Spleen (tissue), 11 donors: ENCODE measurements around the gene GALNT17. TPM values are rescaled to one million over a fixed set of nuclear protein-coding genes. Genes with fewer than 3 reads are reported as not detected.

Experiments
- DNase-seq: peaks from one replicate; pipeline ENCODE4 v3.0.0-alpha.2; 2020
- H3K27ac ChIP-seq, 8 donors: fragments of 200-600 bp; sonication (generic) in 7 of 8; 1 replicate in 4 of 8; 2 replicates in 4 of 8; pipeline versions ENCODE4 v1.5.0 to v1.8.0; 2016 to 2021; ENCODE audit warnings: inconsistent platforms in 4 of 8, mild to moderate bottlenecking in 4 of 8, moderate library complexity in 1 of 8
- H3K27me3 ChIP-seq, 7 donors: fragments of 200-600 bp; sonication (generic) in 6 of 7; replicated peaks in 1 of 7; 1 replicate in 4 of 7; 2 replicates in 3 of 7; pipeline versions ENCODE4 v1.5.0 to v1.8.0; 2016 to 2021; ENCODE audit warnings: inconsistent platforms in 3 of 7, mild to moderate bottlenecking in 1 of 7
- H3K36me3 ChIP-seq, 6 donors: fragments of 200-600 bp; sonication (generic) in 5 of 6; 1 replicate in 4 of 6; 2 replicates in 2 of 6; pipeline versions ENCODE4 v1.5.0 to v1.8.0; 2016 to 2021; ENCODE audit warnings: inconsistent platforms in 2 of 6
- H3K4me1 ChIP-seq, 6 donors: fragments of 200-600 bp; sonication (generic) in 5 of 6; 1 replicate in 3 of 6; 2 replicates in 3 of 6; pipeline versions ENCODE4 v1.5.0 to v1.8.0; 2016 to 2021; ENCODE audit warnings: inconsistent platforms in 3 of 6
- H3K4me3 ChIP-seq, 8 donors: fragments of 200-600 bp; sonication (generic) in 7 of 8; 1 replicate in 4 of 8; 2 replicates in 4 of 8; pipeline versions ENCODE4 v1.5.0 to v1.8.0; 2016 to 2021; ENCODE audit warnings: inconsistent platforms in 4 of 8, mild to moderate bottlenecking in 4 of 8, moderate library complexity in 2 of 8
- H3K9me3 ChIP-seq, 8 donors: fragments of 200-600 bp; sonication (generic) in 7 of 8; 1 replicate in 4 of 8; 2 replicates in 4 of 8; pipeline versions ENCODE4 v1.5.0 to v1.8.0; 2016 to 2021; ENCODE audit warnings: inconsistent platforms in 4 of 8
- POLR2A ChIP-seq, 3 donors: fragments of 450-650 bp; IDR thresholded peaks; one replicate each; pipeline ENCODE4 v1.5.1; 2017; ENCODE audit warnings: antibody characterized with exemption in 3 of 3, mild to moderate bottlenecking in 1 of 3
- POLR2AphosphoS5 ChIP-seq, 3 donors: sonication (generic); formaldehyde crosslinking; IDR thresholded peaks; one replicate each; pipeline ENCODE4 v1.5.1; 2017; ENCODE audit warnings: antibody characterized with exemption in 3 of 3
- WGBS, 5 donors: extraction: QIAGEN DNeasy Blood & Tissue Kit in 3 of 5; methylation state at CpG; one replicate each; pipeline versions ENCODE4 v1.1.5 to v1.1.7; 2013 to 2018; 5-methylcytosine and 5-hydroxymethylcytosine counted together
- intact Hi-C: fragments of 100-400 bp; cut with DNase I; formaldehyde crosslinking; loops from one replicate; pipeline ENCODE4 v1.15.0; 2023; ENCODE audit warnings: low total_unique reads
- polyA plus RNA-seq, 3 donors: library from polyadenylated mRNA; stranded (reverse); fragments of 200-250 nt; gene quantifications; one replicate each; pipeline ENCODE4 v1.2.1, GENCODE V29; 2013
- total RNA-seq, 7 donors: library from RNA; depleted of rRNA in 3 of 7; stranded (reverse); fragments of >200 nt in 3 of 7; fragmentation: NEBNext Ultra II Directional in 4 of 7; extraction: Animal tissue kit (Norgen Biotek cat#: 25700) in 4 of 7; gene quantifications; one replicate each; pipeline versions ENCODE4 v1.1.0 to v1.2.1, GENCODE V29; 2016 to 2021
- TF ChIP-seq, protein P1 (sequence below), 11 experiments: fragments of 200-600 bp in 7 of 11; fragments of 450-650 bp in 4 of 11; sonication (generic) in 4 of 11; IDR thresholded peaks in 8 of 11; conservative IDR thresholded peaks in 3 of 11; 1 replicate in 7 of 11; 2 replicates in 4 of 11; pipeline versions ENCODE4 v1.4.0 to v1.8.0; 2016 to 2021; ENCODE audit warnings: antibody characterized with exemption in 11 of 11, inconsistent platforms in 4 of 11, mild to moderate bottlenecking in 1 of 11
- donor health status: healthy with polysubstance abuse.
- donor health status: DM: no; HTN: no; CAD: no; lungs with moderate emphysema.
- donor health status: DM: no; HTN: no; CAD: no.
- donor health status: Bipolar disorder and iron deficiency.
- donor health status: healthy.
- donor health status: DM: no; HTN: no; CAD: no.
- donor health status: DM: yes; HTN: yes; CAD: no.

The GALNT17 gene
- total and polyA plus RNA-seq, 10 donors, result 0.39 to 10.8 (median 3.1) TPM

DNA sequence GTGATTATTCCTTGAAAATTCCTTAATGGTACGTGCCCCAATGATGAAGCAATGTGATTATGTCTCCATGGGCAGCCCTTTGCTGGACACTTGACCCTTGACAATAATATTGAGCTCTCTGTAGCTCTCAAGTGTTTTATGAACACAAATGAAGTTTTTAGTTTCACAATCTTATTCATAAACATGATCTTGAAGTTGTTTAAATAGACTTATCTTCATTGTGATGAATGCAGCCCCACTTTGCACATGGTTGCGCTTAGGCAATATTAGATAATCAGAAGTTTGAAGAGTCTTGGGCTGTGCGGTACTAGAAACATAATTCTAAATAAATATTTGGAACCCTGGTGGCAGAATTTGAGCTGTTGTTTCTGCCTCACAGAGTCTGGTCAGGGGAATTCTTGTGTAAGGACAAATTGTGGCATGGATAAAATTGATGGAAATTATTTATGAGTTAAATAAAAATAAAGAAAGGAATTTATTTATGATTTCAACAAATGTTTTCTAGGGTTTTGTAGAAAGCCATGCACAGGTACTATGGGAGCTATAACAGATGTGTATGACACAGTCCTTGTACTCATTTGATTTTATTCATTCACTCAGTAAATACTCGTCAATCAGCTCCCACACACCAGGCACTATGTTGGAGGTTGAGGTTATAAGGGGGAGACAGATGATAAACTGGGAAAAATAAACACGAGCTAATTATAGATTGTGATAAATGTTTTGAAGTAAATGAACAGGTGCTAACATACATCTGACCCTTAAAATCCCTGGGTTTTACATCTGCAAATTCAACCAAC, 217.9 kb downstream of the GALNT17 start:
- DNase-seq, result no peak
- WGBS, 5 donors, result 57 to 76% (median 71%) methylated on average over 5 of the region's 5 CpGs
- intact Hi-C loops, result no loop called here

DNA sequence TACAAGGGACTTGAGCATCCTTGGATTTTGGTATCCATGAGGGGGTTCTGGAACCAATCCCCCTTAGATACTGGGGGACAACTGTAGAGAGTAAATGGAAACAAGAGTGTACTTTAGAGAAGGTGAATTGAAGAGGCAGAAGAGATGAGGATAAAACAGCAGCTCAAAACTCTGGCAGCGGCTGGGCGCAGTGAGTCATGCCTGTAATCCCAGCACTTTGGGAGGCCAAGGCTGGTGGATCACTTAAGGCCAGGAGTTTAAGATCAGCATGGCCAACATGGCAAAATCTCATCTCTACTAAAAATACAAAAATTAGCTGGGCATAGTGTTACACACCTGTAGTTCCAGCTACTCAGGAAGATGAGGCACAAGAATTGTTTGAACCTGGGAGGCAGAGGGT, 218.7 kb downstream of the GALNT17 start:
- no peak for DNase-seq
- Histone ChIP-seq H3K27me3 (no peaks in the 10 kb centered on the region), H3K4me3 (no peak overlapping the region), H3K4me1 (no peaks in the 10 kb centered on the region), H3K27ac (no peak overlapping the region), H3K36me3 (no peaks in the 10 kb centered on the region), H3K9me3 (peaks cover 0 to 27% (median 11%) of the 10 kb centered on the region in 8 donors)
- intact Hi-C loops, result no loop called here
- WGBS, 5 donors, result 45 to 100% (median 93%) methylated on average over 2 of the region's 2 CpGs
- TF ChIP-seq POLR2A (IDR thresholded peaks at IDR 0.05), result no peak
- TF ChIP-seq, protein P1, sequence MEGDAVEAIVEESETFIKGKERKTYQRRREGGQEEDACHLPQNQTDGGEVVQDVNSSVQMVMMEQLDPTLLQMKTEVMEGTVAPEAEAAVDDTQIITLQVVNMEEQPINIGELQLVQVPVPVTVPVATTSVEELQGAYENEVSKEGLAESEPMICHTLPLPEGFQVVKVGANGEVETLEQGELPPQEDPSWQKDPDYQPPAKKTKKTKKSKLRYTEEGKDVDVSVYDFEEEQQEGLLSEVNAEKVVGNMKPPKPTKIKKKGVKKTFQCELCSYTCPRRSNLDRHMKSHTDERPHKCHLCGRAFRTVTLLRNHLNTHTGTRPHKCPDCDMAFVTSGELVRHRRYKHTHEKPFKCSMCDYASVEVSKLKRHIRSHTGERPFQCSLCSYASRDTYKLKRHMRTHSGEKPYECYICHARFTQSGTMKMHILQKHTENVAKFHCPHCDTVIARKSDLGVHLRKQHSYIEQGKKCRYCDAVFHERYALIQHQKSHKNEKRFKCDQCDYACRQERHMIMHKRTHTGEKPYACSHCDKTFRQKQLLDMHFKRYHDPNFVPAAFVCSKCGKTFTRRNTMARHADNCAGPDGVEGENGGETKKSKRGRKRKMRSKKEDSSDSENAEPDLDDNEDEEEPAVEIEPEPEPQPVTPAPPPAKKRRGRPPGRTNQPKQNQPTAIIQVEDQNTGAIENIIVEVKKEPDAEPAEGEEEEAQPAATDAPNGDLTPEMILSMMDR (IDR thresholded peaks at IDR 0.05 in 8 of 11, conservative IDR thresholded peaks at IDR 0.05 in 3 of 11), result no peak
- TF ChIP-seq POLR2AphosphoS5 (IDR thresholded peaks at IDR 0.05), result no peak

More for the DNA sequence above, 217.9 kb downstream of the GALNT17 start:
- Histone ChIP-seq H3K27ac (no peak overlapping the region), H3K9me3 (peaks cover 0 to 33% (median 13%) of the 10 kb centered on the region in 8 donors), H3K4me3 (no peak overlapping the region), H3K4me1 (no peaks in the 10 kb centered on the region), H3K27me3 (no peaks in the 10 kb centered on the region), H3K36me3 (no peaks in the 10 kb centered on the region)
- TF ChIP-seq POLR2AphosphoS5 (IDR thresholded peaks at IDR 0.05), result no peak
- TF ChIP-seq, protein P1 (IDR thresholded peaks at IDR 0.05 in 8 of 11, conservative IDR thresholded peaks at IDR 0.05 in 3 of 11), result no peak
- no peak for TF ChIP-seq POLR2A (IDR thresholded peaks at IDR 0.05)

DNA sequence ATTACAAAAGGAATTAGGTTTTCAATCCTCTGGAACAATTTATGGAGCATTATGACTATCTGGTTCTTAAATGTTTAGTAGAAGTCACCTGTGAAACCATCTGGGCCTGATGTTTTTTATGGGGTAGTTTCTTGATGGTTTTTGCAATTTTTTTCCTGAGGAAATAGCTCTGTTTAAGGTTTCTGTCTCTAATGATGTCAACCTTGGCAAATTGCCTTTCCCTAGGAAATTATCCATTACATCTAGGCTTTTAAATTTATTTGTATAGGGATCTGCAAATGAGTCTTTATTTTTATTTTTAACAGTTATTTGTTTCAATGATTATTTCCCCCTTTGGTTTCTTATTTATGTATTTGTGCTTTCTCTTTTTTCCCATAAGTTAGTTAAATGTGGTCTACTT, 222.8 kb downstream of the GALNT17 start:
- Histone ChIP-seq H3K27ac (no peak overlapping the region), H3K4me3 (no peak overlapping the region), H3K36me3 (no peaks in the 10 kb centered on the region), H3K4me1 (no peaks in the 10 kb centered on the region), H3K9me3 (peaks cover 0 to 61% (median 21%) of the 10 kb centered on the region in 8 donors), H3K27me3 (no peaks in the 10 kb centered on the region)
- intact Hi-C loops, result no loop called here
- DNase-seq, result no peak
- TF ChIP-seq POLR2AphosphoS5 (IDR thresholded peaks at IDR 0.05) (no peak), POLR2A (IDR thresholded peaks at IDR 0.05) (no peak)
- TF ChIP-seq, protein P1 (IDR thresholded peaks at IDR 0.05 in 8 of 11, conservative IDR thresholded peaks at IDR 0.05 in 3 of 11), result no peak

DNA sequence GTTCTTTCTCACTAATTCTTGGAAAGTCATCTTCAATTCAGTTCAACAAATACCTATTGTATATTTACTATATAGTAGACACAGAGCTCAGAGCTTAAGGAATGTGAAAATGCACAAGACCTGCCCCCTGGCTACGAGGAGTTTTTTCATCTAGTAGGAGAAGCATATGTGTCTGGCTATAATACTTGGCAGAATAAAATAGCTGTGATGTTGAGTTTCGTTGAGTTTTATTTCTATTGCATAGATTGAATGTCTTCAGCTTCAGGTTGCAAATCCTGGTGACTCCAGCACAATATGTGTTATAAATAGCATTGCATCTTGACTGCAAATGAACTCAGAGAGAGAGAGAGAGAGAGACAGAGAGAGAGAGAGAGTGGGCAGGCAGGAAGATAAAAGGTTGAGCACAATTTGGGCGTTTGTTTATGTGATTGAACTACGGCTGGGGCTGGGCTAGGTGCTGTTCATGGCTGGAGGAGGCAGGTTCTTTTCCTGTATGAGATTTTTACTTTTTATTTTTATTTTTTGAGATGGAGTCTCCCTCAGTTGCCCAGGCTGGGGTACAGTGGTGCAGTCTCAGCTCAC, 229.6 kb downstream of the GALNT17 start:
- no peak for TF ChIP-seq POLR2A (IDR thresholded peaks at IDR 0.05)
- TF ChIP-seq POLR2AphosphoS5 (IDR thresholded peaks at IDR 0.05), result no peak
- TF ChIP-seq, protein P1 (IDR thresholded peaks at IDR 0.05 in 8 of 11, conservative IDR thresholded peaks at IDR 0.05 in 3 of 11), result no peak
- intact Hi-C loops, result no loop called here
- Histone ChIP-seq H3K36me3 (no peaks in the 10 kb centered on the region), H3K27me3 (no peaks in the 10 kb centered on the region), H3K4me1 (no peaks in the 10 kb centered on the region), H3K27ac (no peak overlapping the region), H3K9me3 (peaks cover 0 to 52% (median 15%) of the 10 kb centered on the region in 8 donors), H3K4me3 (no peak overlapping the region)
- DNase-seq, result no peak
- WGBS, 5 donors, result 63 to 73% (median 68%) methylated on average over 4 of the region's 4 CpGs
